ENCODE data around the gene MAGEL2. TPM values are rescaled to one million over a fixed set of nuclear protein-coding genes. Genes with fewer than 3 reads are reported as not detected.
"Not testable (repeated sequence)": the region's sequence is repeated elsewhere in the genome, so short reads cannot be mapped to it uniquely, and the experiment has no call there.

The MAGEL2 gene
- total and polyA plus RNA-seq, 2 donors from 2014 or later = 0.06 TPM; not detected in 1

DNA sequence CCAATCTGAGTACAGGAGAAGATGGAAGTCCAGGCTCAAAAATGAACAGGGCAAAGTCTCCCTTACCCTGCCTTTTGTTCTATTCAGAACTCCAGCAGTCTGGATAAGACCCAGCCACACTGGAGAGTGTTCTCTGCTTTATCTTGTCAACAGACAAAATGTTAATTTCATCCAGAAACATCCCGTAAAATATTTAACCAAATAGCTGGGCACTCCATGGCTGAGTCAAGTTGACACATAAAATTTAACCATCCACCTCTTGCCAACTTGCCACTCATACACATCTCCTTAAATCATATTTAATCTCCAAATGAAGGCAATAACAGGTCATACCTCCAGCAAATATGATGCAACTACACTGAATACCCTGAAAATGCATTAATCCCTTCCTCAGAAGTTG is 48.6 kb downstream of the MAGEL2 start:
- Histone ChIP-seq H3K9ac (ENCODE audit: low read length in 3 of 3) (no peak overlapping the region), H3K27me3 (ENCODE audit: control insufficient read depth, insufficient read depth, low read length) (no peaks in the 10 kb centered on the region), H3K4me1 (ENCODE audit: control insufficient read depth in 2 of 3, insufficient read depth in 2 of 3, low read depth in 1 of 3, low read length in 3 of 3) (no peaks in the 10 kb centered on the region), H3K9me3 (ENCODE audit: control insufficient read depth in 2 of 3, insufficient read depth in 1 of 3, low read length in 3 of 3) (no peaks in the 10 kb centered on the region), H3K4me3 (ENCODE audit: low read length in 3 of 3) (no peak overlapping the region), H3K36me3 (ENCODE audit: control insufficient read depth in 2 of 3, insufficient read depth in 3 of 3, low read length in 3 of 3) (no peaks in the 10 kb centered on the region), H3K27ac (ENCODE audit: low read depth in 2 of 2, low read length in 2 of 2) (no peak overlapping the region)
- intact Hi-C loops (cut with DNase I) = no loop called here
- FAIRE-seq = no peak
- DNase-seq = no peak
- TF ChIP-seq, protein P1, sequence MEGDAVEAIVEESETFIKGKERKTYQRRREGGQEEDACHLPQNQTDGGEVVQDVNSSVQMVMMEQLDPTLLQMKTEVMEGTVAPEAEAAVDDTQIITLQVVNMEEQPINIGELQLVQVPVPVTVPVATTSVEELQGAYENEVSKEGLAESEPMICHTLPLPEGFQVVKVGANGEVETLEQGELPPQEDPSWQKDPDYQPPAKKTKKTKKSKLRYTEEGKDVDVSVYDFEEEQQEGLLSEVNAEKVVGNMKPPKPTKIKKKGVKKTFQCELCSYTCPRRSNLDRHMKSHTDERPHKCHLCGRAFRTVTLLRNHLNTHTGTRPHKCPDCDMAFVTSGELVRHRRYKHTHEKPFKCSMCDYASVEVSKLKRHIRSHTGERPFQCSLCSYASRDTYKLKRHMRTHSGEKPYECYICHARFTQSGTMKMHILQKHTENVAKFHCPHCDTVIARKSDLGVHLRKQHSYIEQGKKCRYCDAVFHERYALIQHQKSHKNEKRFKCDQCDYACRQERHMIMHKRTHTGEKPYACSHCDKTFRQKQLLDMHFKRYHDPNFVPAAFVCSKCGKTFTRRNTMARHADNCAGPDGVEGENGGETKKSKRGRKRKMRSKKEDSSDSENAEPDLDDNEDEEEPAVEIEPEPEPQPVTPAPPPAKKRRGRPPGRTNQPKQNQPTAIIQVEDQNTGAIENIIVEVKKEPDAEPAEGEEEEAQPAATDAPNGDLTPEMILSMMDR (IDR thresholded peaks at IDR 0.05; ENCODE audit: borderline replicate concordance, extremely low read depth, insufficient read depth) = no peak

DNA sequence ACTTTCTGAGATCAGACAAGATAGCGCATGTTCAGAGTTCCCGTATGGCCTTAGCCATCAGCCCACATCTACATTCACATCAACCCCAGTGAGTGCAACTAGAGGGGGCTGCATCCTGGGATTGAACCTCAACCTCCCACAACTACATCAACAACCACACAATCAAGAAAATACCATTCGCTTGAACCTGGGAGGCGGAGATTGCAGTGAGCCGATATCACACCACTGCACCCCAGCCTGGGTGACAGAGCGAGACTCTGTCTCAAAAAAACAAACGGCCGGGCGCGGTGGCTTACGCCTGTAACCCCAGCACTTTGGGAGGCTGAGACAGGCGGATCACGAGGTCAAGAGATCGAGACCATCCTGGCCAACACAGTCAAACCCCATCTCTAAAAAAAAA is 50.4 kb downstream of the MAGEL2 start:
- H3K36me3 ChIP-seq (ENCODE audit: control insufficient read depth in 2 of 3, insufficient read depth in 3 of 3, low read length in 3 of 3); H3K4me3 ChIP-seq (ENCODE audit: low read length in 3 of 3); H3K9me3 ChIP-seq (ENCODE audit: control insufficient read depth in 2 of 3, insufficient read depth in 1 of 3, low read length in 3 of 3); H3K9ac ChIP-seq (ENCODE audit: low read length in 3 of 3); FAIRE-seq; H3K4me1 ChIP-seq (ENCODE audit: control insufficient read depth in 2 of 3, insufficient read depth in 2 of 3, low read depth in 1 of 3, low read length in 3 of 3); H3K27me3 ChIP-seq (ENCODE audit: control insufficient read depth, insufficient read depth, low read length); DNase-seq; H3K27ac ChIP-seq (ENCODE audit: low read depth in 2 of 2, low read length in 2 of 2); intact Hi-C loops (cut with DNase I): not testable (repeated sequence)

DNA sequence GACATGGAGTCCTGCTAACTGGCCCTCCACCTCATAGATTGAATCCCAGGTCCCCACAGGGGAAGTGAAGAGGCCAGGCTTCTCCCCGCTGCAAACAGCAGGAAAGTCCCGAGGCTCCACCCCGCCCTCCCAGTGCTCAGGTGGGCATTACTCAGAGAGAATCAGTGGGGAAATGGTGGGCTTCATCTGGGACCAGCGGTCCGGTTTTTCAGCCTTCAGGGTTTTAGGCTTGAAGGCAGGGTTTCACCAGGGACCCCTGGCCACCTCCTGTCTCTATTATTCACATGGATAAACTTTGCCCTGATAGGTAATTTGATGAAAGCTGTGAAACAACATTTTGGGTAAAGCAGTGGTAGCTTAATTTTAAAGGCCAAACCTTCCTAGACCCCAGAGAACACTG is 50.9 kb downstream of the MAGEL2 start:
- Histone ChIP-seq H3K9me3 (ENCODE audit: control insufficient read depth in 2 of 3, insufficient read depth in 1 of 3, low read length in 3 of 3) (no peaks in the 10 kb centered on the region), H3K4me1 (ENCODE audit: control insufficient read depth in 2 of 3, insufficient read depth in 2 of 3, low read depth in 1 of 3, low read length in 3 of 3) (no peaks in the 10 kb centered on the region), H3K9ac (ENCODE audit: low read length in 3 of 3) (no peak overlapping the region), H3K27me3 (ENCODE audit: control insufficient read depth, insufficient read depth, low read length) (no peaks in the 10 kb centered on the region), H3K36me3 (ENCODE audit: control insufficient read depth in 2 of 3, insufficient read depth in 3 of 3, low read length in 3 of 3) (no peaks in the 10 kb centered on the region), H3K4me3 (ENCODE audit: low read length in 3 of 3) (no peak overlapping the region), H3K27ac (ENCODE audit: low read depth in 2 of 2, low read length in 2 of 2) (no peak overlapping the region)
- intact Hi-C loops (cut with DNase I) = no loop called here
- TF ChIP-seq, protein P1 (IDR thresholded peaks at IDR 0.05; ENCODE audit: borderline replicate concordance, extremely low read depth, insufficient read depth) = no peak
- DNase-seq (no peak), FAIRE-seq (no peak)

DNA sequence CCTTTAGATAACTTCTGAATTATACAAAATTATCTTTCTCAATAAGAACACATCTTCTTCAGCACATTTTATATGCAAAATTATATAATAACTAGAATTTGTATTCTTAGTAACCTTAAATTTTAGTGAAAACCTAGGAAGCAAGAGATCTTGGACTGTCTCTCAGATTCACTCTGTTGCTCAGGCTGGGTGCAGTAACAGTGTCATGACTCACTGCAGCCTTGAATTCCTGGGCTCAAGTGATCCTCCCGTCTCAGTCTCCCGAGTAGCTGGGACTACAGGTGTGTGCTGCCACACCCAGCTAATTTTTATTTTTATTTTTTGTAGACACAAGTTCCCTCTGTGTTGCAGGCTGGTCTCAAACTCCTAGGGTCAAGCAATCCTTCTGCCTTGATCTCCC is 52.3 kb downstream of the MAGEL2 start:
- Histone ChIP-seq H3K4me1 (ENCODE audit: control insufficient read depth in 2 of 3, insufficient read depth in 2 of 3, low read depth in 1 of 3, low read length in 3 of 3) (no peaks in the 10 kb centered on the region), H3K9me3 (ENCODE audit: control insufficient read depth in 2 of 3, insufficient read depth in 1 of 3, low read length in 3 of 3) (no peaks in the 10 kb centered on the region), H3K27me3 (ENCODE audit: control insufficient read depth, insufficient read depth, low read length) (no peaks in the 10 kb centered on the region), H3K27ac (ENCODE audit: low read depth in 2 of 2, low read length in 2 of 2) (no peak overlapping the region), H3K4me3 (ENCODE audit: low read length in 3 of 3) (no peak overlapping the region), H3K9ac (ENCODE audit: low read length in 3 of 3) (no peak overlapping the region), H3K36me3 (ENCODE audit: control insufficient read depth in 2 of 3, insufficient read depth in 3 of 3, low read length in 3 of 3) (no peaks in the 10 kb centered on the region)
- TF ChIP-seq, protein P1 (IDR thresholded peaks at IDR 0.05; ENCODE audit: borderline replicate concordance, extremely low read depth, insufficient read depth) = no peak
- no peak for DNase-seq
- intact Hi-C loops (cut with DNase I) = no loop called here
- FAIRE-seq = no peak

Data from kidney (tissue), 14 donors.